GM23338 (cell line): ENCODE measurements around the gene SQSTM1. TPM values are rescaled to one million over a fixed set of nuclear protein-coding genes. Genes with fewer than 3 reads are reported as not detected.
A peak's percentile ranks its signal among the peaks of the same experiment; 100 is the strongest.

ENCODE experiments used
- ATAC-seq: fragments of 200-7000 bp; cut with Tn5 transposase; 3 replicates; pipeline ENCODE4 v1.9.1; 2020
- DNase-seq: peaks from one replicate; pipeline ENCODE4 v3.0.0-alpha.2; 2015; ENCODE audit warnings: low spot score
- H2AFZ ChIP-seq: fragments of 200-600 bp; sonication (generic); 2 replicates; pipeline ENCODE4 v1.8.0; 2016; ENCODE audit warnings: antibody characterized with exemption, mild to moderate bottlenecking, moderate library complexity
- H3F3A ChIP-seq: fragments of 200-600 bp; sonication (generic); replicated peaks from 2 replicates; pipeline ENCODE4 v1.8.0; 2017; ENCODE audit warnings: antibody characterized with exemption, mixed run types, low read depth
- H3K27ac ChIP-seq: fragments of 200-600 bp; sonication (generic); 2 replicates; pipeline ENCODE4 v1.6.1; 2016; ENCODE audit warnings: low read depth
- H3K27me3 ChIP-seq: fragments of 200-600 bp; sonication (generic); 2 replicates; pipeline ENCODE4 v1.8.0; 2016; ENCODE audit warnings: mild to moderate bottlenecking, mixed run types, moderate library complexity; ENCODE audit not compliant: insufficient read depth
- H3K36me3 ChIP-seq: fragments of 200-600 bp; sonication (generic); 2 replicates; pipeline ENCODE4 v1.8.0; 2016; ENCODE audit warnings: mild to moderate bottlenecking; ENCODE audit not compliant: insufficient read depth
- H3K4me1 ChIP-seq: fragments of 200-600 bp; sonication (generic); 2 replicates; pipeline ENCODE4 v1.8.0; 2016; ENCODE audit warnings: mild to moderate bottlenecking, moderate library complexity; ENCODE audit not compliant: insufficient read depth
- H3K4me2 ChIP-seq: fragments of 200-600 bp; sonication (generic); 2 replicates; pipeline ENCODE4 v1.7.1; 2017; ENCODE audit warnings: mixed run types
- H3K4me3 ChIP-seq: fragments of 200-600 bp; sonication (generic); 2 replicates; pipeline ENCODE4 v1.6.1; 2016; ENCODE audit warnings: mixed run types
- H3K79me2 ChIP-seq: fragments of 200-600 bp; sonication (generic); replicated peaks from 2 replicates; pipeline ENCODE4 v1.8.0; 2017; ENCODE audit warnings: mild to moderate bottlenecking; ENCODE audit not compliant: insufficient read depth
- H3K9me2 ChIP-seq: fragments of 200-600 bp; sonication (generic); 2 replicates; pipeline ENCODE4 v1.8.0; 2017; ENCODE audit not compliant: insufficient read depth
- H4K20me1 ChIP-seq: fragments of 200-600 bp; sonication (generic); replicated peaks from 2 replicates; pipeline ENCODE4 v1.8.0; 2017; ENCODE audit warnings: mild to moderate bottlenecking; ENCODE audit not compliant: insufficient read depth
- H3K27ac Mint-ChIP-seq: 2 replicates; pipeline ENCODE4 v1.8.0; 2020; ENCODE audit warnings: inconsistent platforms, mild to moderate bottlenecking, moderate library complexity, mixed read lengths
- H3K27me3 Mint-ChIP-seq: 3 replicates; pipeline ENCODE4 v1.8.0; 2022; ENCODE audit warnings: low read depth, mild to moderate bottlenecking, moderate library complexity, mixed read lengths, inconsistent platforms; ENCODE audit not compliant: insufficient read depth, poor library complexity
- H3K36me3 Mint-ChIP-seq: 3 replicates; pipeline ENCODE4 v1.8.0; 2021; ENCODE audit warnings: low read depth, mild to moderate bottlenecking, inconsistent platforms, moderate library complexity, mixed read lengths
- H3K4me1 Mint-ChIP-seq: 3 replicates; pipeline ENCODE4 v1.8.0; 2020; ENCODE audit warnings: mild to moderate bottlenecking, inconsistent platforms, mixed read lengths
- H3K4me3 Mint-ChIP-seq: 3 replicates; pipeline ENCODE4 v1.8.0; 2021; ENCODE audit warnings: moderate library complexity, mild to moderate bottlenecking, inconsistent platforms, mixed read lengths
- H3K9me3 Mint-ChIP-seq: 3 replicates; pipeline ENCODE4 v1.8.0; 2020; ENCODE audit warnings: moderate library complexity, mild to moderate bottlenecking, inconsistent platforms, mixed read lengths
- CREB1 ChIP-seq: fragments of 250-450 bp; sonication (Bioruptor Pico); IDR thresholded peaks from 2 replicates; pipeline ENCODE4 v1.5.0; 2020; ENCODE audit warnings: low read depth, mild to moderate bottlenecking, moderate library complexity
- CTCF ChIP-seq, 2 experiments: fragments of 200-600 bp in 1 of 2; sonication (generic) in 1 of 2; conservative IDR thresholded peaks; 2 replicates each; pipeline versions ENCODE4 v1.5.1 to v1.6.1; 2016 to 2017; ENCODE audit warnings: antibody characterized with exemption in 2 of 2, low read depth in 2 of 2, mild to moderate bottlenecking in 2 of 2, moderate library complexity in 1 of 2
- ETS1 ChIP-seq: IDR thresholded peaks from 2 replicates; pipeline ENCODE4 v1.6.1; 2016; ENCODE audit warnings: antibody characterized with exemption
- EZH2 ChIP-seq: fragments of 200-600 bp; sonication (generic); IDR thresholded peaks from one replicate; pipeline ENCODE4 v1.8.0; 2017; ENCODE audit warnings: antibody characterized with exemption, mild to moderate bottlenecking, low read depth; ENCODE audit not compliant: unreplicated experiment
- EZH2phosphoT487 ChIP-seq: fragments of 200-600 bp; sonication (generic); IDR thresholded peaks from one replicate; pipeline ENCODE4 v1.8.1; 2018; ENCODE audit warnings: antibody characterized with exemption; ENCODE audit not compliant: unreplicated experiment
- JUNB ChIP-seq: IDR thresholded peaks from one replicate; pipeline ENCODE4 v1.6.1; 2016; ENCODE audit warnings: antibody characterized with exemption; ENCODE audit not compliant: unreplicated experiment
- NANOG ChIP-seq: IDR thresholded peaks from 2 replicates; pipeline ENCODE4 v1.6.1; 2016; ENCODE audit warnings: antibody characterized with exemption, borderline replicate concordance
- REST ChIP-seq: IDR thresholded peaks from one replicate; pipeline ENCODE4 v1.6.1; 2018; ENCODE audit warnings: antibody characterized with exemption; ENCODE audit not compliant: unreplicated experiment
- STAT1 ChIP-seq: IDR thresholded peaks from one replicate; pipeline ENCODE4 v1.6.1; 2016; ENCODE audit warnings: antibody characterized with exemption; ENCODE audit not compliant: unreplicated experiment
- ZNF331 ChIP-seq: fragments of 250-450 bp; sonication (Bioruptor Pico); IDR thresholded peaks from 2 replicates; pipeline ENCODE4 v1.5.0; 2020; ENCODE audit warnings: low read depth, mild to moderate bottlenecking, moderate library complexity
- polyA plus RNA-seq: library from polyadenylated mRNA; unstranded; fragments of >200 nt; fragmentation: Nextera tagmentation; extraction: Ambion mirVana; gene quantifications from 2 replicates; pipeline ENCODE4 v1.2.1, GENCODE V29; 2016
- total RNA-seq: library from RNA; depleted of rRNA; stranded (reverse); fragments of >200 nt; shearing (Covaris generic); gene quantifications from 2 replicates; pipeline ENCODE4 v1.2.3, GENCODE V29; 2014
- TF ChIP-seq, protein P1 (sequence below): fragments of 250-450 bp; sonication (Bioruptor Pico); IDR thresholded peaks from 2 replicates; pipeline ENCODE4 v1.5.0; 2020; ENCODE audit warnings: mild to moderate bottlenecking, moderate library complexity

Gene SQSTM1
- total and polyA plus RNA-seq, 2 experiments from 2014 or later: 58.0 to 92.6 TPM

DNA sequence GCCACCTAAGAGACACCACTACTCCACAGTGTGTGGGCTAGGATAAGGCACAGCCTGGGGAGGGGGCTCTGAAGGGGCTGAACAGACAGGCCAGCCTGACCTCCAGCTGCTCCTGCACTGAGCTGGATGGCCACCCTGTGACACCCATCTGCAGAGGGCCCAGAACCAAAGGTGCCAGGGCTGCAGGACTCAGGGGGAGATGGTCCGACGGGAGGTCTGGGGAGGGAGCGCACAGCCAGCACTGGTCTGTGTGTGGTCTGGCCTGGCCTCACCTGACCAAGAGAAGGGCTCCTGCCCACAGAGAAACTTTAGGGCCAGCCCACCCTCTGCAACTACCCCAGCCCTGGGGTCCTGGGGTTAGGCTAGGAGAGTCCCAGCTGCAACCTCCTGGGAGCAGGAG lies 26.1 kb upstream of the SQSTM1 start:
- Histone ChIP-seq H3F3A (peaks cover 10% of the 10 kb centered on the region), H4K20me1 (no peaks in the 10 kb centered on the region; the same call in 1 of the 2 replicates), H3K36me3 (no peaks in the 10 kb centered on the region; the same call in 1 of the 2 replicates), H2AFZ (no peak overlapping the region), H3K4me3 (peak overlapping the region; percentile 84), H3K4me1 (peaks cover 11% of the 10 kb centered on the region; the same call in 1 of the 2 replicates), H3K9me2 (no peaks in the 10 kb centered on the region), H3K4me2 (peak overlapping the region; percentile 89), H3K27ac (no peak overlapping the region), H3K27me3 (no peaks in the 10 kb centered on the region), H3K79me2 (no peaks in the 10 kb centered on the region)
- Mint-ChIP-seq H3K27me3 (peaks cover 12% of the 10 kb centered on the region), H3K4me3 (peak overlapping the region; percentile 75), H3K27ac (no peak overlapping the region), H3K36me3 (peaks cover 25% of the 10 kb centered on the region), H3K4me1 (peaks cover 13% of the 10 kb centered on the region; the same call in 2 of the 3 replicates), H3K9me3 (no peaks in the 10 kb centered on the region)
- DNase-seq (no peak), ATAC-seq (no peak)
- TF ChIP-seq ZNF331 (no peak), JUNB (no peak), CTCF (conservative IDR thresholded peaks at IDR 0.05; ENCODE audit: low read depth in 2 of 2) (no peak), NANOG (no peak), STAT1 (no peak), REST (no peak), EZH2phosphoT487 (no peak), CREB1 (CRISPR knock-in tag) (no peak), ETS1 (no peak), EZH2 (no peak)
- TF ChIP-seq, protein P1, sequence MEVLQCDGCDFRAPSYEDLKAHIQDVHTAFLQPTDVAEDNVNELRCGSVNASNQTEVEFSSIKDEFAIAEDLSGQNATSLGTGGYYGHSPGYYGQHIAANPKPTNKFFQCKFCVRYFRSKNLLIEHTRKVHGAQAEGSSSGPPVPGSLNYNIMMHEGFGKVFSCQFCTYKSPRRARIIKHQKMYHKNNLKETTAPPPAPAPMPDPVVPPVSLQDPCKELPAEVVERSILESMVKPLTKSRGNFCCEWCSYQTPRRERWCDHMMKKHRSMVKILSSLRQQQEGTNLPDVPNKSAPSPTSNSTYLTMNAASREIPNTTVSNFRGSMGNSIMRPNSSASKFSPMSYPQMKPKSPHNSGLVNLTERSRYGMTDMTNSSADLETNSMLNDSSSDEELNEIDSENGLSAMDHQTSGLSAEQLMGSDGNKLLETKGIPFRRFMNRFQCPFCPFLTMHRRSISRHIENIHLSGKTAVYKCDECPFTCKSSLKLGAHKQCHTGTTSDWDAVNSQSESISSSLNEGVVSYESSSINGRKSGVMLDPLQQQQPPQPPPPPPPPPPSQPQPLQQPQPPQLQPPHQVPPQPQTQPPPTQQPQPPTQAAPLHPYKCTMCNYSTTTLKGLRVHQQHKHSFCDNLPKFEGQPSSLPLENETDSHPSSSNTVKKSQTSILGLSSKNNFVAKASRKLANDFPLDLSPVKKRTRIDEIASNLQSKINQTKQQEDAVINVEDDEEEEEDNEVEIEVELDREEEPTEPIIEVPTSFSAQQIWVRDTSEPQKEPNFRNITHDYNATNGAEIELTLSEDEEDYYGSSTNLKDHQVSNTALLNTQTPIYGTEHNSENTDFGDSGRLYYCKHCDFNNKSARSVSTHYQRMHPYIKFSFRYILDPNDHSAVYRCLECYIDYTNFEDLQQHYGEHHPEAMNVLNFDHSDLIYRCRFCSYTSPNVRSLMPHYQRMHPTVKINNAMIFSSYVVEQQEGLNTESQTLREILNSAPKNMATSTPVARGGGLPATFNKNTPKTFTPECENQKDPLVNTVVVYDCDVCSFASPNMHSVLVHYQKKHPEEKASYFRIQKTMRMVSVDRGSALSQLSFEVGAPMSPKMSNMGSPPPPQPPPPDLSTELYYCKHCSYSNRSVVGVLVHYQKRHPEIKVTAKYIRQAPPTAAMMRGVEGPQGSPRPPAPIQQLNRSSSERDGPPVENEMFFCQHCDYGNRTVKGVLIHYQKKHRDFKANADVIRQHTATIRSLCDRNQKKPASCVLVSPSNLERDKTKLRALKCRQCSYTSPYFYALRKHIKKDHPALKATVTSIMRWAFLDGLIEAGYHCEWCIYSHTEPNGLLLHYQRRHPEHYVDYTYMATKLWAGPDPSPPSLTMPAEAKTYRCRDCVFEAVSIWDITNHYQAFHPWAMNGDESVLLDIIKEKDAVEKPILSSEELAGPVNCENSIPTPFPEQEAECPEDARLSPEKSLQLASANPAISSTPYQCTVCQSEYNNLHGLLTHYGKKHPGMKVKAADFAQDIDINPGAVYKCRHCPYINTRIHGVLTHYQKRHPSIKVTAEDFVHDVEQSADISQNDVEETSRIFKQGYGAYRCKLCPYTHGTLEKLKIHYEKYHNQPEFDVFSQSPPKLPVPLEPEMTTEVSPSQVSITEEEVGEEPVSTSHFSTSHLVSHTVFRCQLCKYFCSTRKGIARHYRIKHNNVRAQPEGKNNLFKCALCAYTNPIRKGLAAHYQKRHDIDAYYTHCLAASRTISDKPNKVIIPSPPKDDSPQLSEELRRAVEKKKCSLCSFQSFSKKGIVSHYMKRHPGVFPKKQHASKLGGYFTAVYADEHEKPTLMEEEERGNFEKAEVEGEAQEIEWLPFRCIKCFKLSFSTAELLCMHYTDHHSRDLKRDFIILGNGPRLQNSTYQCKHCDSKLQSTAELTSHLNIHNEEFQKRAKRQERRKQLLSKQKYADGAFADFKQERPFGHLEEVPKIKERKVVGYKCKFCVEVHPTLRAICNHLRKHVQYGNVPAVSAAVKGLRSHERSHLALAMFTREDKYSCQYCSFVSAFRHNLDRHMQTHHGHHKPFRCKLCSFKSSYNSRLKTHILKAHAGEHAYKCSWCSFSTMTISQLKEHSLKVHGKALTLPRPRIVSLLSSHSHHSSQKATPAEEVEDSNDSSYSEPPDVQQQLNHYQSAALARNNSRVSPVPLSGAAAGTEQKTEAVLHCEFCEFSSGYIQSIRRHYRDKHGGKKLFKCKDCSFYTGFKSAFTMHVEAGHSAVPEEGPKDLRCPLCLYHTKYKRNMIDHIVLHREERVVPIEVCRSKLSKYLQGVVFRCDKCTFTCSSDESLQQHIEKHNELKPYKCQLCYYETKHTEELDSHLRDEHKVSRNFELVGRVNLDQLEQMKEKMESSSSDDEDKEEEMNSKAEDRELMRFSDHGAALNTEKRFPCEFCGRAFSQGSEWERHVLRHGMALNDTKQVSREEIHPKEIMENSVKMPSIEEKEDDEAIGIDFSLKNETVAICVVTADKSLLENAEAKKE: no peak
